ENCODE data around the gene SCARF2.

- TF ChIP-seq, protein P1, sequence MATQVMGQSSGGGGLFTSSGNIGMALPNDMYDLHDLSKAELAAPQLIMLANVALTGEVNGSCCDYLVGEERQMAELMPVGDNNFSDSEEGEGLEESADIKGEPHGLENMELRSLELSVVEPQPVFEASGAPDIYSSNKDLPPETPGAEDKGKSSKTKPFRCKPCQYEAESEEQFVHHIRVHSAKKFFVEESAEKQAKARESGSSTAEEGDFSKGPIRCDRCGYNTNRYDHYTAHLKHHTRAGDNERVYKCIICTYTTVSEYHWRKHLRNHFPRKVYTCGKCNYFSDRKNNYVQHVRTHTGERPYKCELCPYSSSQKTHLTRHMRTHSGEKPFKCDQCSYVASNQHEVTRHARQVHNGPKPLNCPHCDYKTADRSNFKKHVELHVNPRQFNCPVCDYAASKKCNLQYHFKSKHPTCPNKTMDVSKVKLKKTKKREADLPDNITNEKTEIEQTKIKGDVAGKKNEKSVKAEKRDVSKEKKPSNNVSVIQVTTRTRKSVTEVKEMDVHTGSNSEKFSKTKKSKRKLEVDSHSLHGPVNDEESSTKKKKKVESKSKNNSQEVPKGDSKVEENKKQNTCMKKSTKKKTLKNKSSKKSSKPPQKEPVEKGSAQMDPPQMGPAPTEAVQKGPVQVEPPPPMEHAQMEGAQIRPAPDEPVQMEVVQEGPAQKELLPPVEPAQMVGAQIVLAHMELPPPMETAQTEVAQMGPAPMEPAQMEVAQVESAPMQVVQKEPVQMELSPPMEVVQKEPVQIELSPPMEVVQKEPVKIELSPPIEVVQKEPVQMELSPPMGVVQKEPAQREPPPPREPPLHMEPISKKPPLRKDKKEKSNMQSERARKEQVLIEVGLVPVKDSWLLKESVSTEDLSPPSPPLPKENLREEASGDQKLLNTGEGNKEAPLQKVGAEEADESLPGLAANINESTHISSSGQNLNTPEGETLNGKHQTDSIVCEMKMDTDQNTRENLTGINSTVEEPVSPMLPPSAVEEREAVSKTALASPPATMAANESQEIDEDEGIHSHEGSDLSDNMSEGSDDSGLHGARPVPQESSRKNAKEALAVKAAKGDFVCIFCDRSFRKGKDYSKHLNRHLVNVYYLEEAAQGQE (IDR thresholded peaks at IDR 0.05; ENCODE audit: borderline replicate concordance) = no peak
- TF ChIP-seq, protein P2, sequence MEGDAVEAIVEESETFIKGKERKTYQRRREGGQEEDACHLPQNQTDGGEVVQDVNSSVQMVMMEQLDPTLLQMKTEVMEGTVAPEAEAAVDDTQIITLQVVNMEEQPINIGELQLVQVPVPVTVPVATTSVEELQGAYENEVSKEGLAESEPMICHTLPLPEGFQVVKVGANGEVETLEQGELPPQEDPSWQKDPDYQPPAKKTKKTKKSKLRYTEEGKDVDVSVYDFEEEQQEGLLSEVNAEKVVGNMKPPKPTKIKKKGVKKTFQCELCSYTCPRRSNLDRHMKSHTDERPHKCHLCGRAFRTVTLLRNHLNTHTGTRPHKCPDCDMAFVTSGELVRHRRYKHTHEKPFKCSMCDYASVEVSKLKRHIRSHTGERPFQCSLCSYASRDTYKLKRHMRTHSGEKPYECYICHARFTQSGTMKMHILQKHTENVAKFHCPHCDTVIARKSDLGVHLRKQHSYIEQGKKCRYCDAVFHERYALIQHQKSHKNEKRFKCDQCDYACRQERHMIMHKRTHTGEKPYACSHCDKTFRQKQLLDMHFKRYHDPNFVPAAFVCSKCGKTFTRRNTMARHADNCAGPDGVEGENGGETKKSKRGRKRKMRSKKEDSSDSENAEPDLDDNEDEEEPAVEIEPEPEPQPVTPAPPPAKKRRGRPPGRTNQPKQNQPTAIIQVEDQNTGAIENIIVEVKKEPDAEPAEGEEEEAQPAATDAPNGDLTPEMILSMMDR (IDR thresholded peaks at IDR 0.05; ENCODE audit: poor library complexity, severe bottlenecking) = no peak
- TF ChIP-seq EZH2 (IDR thresholded peaks at IDR 0.05; ENCODE audit: borderline replicate concordance, insufficient read depth, low read length, poor library complexity, severe bottlenecking) (no peak), RAD21 (conservative IDR thresholded peaks at IDR 0.05) (no peak), POLR2AphosphoS5 (IDR thresholded peaks at IDR 0.05) (no peak), SMC3 (conservative IDR thresholded peaks at IDR 0.05; ENCODE audit: poor library complexity) (no peak), EP300 (conservative IDR thresholded peaks at IDR 0.05; ENCODE audit: poor library complexity, severe bottlenecking) (no peak)
These were observed 3.3 kb upstream of the SCARF2 start for GRCh38 chr22:20440637-20441591.

All from neural cell (in vitro differentiated cells).